Daoy (cell line): ENCODE data around the gene CARMIL1. TPM values are rescaled to one million over a fixed set of nuclear protein-coding genes. Genes with fewer than 3 reads are reported as not detected.

Source experiments
- DNase-seq: peaks from one replicate; pipeline ENCODE4 v3.0.0-alpha.2; 2015; ENCODE audit warnings: low read depth
- total RNA-seq: library from RNA; depleted of rRNA; stranded (reverse); fragments of >200 nt; shearing (Covaris generic); gene quantifications from 2 replicates; pipeline ENCODE4 v1.2.3, GENCODE V29; 2014

The CARMIL1 gene
- total RNA-seq, 1 experiment from 2014 or later, result 13.4 TPM

DNA sequence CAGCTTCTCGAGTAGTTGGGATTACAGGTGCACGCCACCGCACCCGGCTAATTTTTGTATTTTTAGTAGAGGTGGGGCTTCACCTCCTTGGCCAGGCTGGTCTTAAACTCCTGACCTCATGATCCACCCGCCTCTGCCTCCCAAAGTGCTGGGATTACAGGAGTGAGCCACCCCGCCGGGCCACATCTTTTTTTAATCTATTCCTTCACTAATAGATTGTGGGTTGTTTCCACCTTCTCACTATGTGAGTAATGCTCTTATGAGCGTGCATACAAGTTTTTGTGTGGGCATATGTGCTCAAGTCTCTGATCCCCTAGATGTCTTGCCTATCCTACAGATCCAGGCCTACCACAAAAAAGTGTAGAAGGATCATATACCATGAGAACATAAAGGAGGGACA, 30.7 kb downstream of the CARMIL1 start:
- DNase-seq, result no peak

DNA sequence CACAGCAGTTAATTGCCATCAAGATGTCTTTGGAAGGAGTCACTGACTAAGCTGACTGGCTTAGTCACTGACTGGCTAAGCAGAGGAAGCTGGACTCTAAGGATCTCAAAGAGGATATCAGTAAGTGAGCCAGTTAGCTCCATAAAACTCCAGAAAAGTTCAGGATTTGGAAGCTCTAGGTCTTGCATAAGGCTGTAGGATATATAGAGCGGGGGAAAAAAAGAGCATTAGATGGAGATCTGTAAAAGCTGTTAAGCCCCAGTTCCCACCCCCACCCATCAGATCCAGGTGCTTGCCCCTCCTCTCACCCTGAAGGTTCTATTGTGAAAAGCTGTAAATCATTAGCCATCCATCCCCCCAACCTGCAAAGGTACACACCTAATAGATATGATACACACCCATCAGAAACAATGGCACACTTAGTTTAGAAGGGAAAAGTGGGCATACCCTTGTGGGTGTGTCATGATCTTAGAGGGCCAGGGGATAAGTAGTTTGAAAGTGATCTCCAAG, 32.2 kb downstream of the CARMIL1 start:
- peak; percentile 78 for DNase-seq

DNA sequence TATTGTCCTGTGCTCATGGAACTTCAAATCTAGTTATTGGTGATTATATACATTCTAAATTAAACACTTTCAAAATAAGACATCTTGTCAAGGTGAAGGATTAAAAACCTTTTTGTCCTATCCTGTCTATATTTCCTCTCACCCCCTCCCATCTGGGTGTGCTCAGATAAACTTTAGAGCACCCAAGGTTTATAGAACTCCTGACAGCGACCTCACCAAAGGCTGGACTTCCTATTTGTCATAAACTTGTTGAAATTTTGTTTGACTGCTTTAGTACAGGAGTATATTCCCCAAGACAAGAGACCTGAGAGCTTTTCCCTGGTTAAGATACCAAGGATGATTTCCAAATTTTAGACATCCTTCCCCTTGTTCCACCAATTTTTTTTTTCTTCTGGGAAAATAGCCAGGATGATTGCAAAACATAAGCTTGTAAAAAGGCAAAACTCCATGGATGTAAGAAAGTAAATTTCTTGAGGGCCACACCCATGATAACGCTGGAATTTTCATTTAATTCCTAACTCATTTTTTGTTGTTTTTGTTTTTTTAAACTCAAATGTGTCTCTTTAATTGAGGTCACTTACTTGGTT, 33.0 kb downstream of the CARMIL1 start:
- no peak for DNase-seq

DNA sequence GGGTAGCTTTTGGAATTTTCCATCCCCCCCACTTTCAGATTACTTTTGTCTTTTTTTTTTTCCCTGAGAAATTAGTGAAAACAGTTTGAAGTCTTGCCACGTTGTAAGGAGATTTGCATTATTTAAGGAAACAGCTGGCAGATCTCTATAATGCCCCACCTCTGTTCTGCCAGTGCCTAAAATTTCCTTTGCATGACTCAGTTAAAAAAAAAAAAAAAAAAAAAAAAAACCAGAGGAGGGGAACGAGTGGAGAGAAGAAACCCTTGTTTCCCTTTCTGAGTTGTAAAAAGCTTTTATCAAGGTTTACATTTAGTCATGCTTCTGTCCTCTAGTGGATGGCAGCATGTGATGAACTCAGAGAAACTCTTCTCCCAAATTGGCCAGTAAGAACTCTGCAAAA, 33.5 kb downstream of the CARMIL1 start:
- peak; percentile 70 for DNase-seq

DNA sequence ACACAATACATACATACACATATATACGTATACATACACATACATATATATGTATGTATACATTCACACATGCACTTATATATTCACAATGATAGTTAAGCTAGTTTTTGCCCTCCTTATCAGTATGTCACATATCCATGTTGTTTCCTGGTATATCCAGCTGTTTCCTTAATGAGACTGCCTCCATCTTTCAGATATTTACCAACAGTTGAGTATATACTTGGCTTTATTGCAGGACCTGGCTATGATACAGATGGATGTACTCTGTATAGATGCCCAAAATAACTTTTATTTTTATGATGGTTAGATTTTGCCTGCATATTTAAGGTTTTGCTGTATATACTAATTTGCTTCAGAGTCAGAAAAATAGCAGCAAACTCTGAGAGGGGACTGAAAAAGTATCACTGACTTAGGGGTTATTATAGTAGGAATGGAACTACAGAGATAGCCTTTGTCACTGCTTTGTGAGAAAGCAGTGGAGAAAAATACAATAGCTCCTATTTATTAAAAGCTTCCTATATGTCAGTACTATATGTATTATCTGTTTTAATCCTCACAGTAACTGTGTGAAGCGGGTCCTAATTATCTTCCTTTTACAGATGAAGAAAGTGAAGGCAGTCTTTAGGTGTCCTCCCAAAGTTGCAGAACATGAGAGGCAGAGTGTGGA, 35.5 kb downstream of the CARMIL1 start:
- no peak for DNase-seq

DNA sequence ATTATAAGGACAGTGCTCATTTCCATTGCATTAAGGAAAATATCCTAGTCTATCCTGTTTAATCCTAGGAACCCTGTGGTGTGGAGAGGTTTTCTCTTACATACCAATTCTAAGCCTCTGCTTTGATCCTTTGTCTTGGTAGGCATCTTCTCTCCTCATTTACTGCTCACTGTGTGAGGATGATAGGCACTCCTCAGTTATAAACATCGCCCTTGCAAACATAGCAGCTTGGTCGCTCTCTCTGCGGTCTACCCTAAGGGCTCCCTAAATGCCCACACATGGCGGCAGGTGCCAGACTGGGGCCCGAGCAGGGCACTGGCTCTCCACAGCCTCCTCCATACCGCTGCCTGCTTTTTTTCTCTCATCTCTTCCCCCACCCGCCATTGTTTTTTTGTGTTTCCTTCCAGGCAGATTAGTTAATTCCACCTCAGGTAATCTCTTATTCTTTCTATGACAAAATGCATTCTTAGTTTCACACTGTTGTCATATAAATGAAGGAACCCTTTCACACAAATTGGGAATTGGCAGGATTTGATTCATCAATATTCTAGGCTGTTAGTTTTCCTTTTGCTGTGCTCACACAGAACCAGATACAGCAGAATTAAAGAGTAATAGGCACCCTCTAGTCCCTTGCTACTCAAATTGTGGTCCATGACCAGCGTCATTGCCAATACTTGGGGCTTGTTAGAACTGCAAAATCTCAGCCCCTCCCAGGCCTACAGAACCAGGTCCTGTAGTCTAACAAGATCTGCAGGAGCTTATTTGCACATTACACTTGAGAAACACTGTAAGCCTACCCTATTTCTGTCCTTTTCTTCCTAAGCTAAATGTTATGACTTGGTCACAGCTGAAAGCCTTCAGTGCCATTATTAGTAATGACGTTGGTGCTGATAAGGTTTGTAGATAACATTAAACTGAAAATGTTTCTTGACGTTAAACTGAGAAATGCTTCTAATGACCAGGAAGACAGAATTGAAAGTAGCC, 36.3 kb downstream of the CARMIL1 start:
- DNase-seq, result no peak

DNA sequence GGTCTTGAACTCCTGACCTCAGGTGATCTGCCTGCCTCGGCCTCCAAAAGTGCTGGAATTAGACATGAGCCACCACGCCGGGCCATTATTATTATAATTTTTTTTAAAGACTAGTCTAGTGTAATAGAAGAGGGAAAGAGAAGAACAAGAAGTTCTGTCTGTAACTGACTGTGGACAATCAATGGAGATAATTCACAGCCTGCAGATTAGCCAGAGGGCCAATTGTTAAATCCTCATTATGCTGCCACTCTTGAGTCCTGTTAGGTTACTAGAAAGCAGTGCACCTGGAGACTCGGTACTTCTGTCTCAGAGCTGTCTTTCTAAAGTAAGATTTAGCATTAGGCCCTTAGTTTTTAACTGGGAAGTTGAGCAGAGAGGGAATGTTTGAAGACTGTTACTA, 37.5 kb downstream of the CARMIL1 start:
- DNase-seq, result no peak

DNA sequence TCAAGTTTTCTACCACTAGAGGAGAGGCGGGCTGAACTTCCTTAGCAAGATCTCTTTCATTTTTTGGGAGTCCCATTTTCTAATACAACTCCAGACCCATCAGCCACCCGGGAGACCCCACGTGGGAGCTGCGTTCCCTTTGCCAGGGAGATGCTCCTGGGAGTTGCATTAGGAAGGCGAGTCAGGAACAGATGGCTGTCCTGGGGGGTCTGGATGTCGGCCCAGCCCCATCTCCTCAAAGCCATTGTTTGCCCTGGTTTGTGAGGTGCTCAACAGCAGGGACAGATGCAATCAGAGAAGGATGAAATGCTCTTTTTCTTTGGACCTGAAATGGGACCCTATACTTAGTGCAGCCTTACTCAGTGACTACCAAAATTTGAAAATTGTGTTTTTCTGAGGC, 39.4 kb downstream of the CARMIL1 start:
- DNase-seq, result no peak

DNA sequence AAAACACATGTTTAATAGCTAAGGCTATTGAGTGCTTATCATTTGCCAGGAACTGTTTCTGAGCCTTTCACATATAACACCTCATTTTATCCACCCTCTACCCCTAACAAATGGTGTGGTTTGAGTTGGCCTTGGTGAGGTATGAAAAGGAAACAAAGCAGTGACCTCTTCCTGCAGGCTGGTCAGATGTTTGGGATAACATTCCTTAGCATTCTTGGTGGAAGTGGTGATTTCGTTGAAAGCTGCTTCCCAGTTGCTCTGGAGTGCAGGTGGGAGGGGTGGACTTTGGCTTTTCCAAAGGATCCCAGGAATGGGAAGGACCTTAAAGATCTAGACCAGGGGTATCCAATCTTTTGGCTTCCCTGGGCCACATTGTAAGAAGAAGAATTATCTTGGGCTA, 41.3 kb downstream of the CARMIL1 start:
- no peak for DNase-seq

DNA sequence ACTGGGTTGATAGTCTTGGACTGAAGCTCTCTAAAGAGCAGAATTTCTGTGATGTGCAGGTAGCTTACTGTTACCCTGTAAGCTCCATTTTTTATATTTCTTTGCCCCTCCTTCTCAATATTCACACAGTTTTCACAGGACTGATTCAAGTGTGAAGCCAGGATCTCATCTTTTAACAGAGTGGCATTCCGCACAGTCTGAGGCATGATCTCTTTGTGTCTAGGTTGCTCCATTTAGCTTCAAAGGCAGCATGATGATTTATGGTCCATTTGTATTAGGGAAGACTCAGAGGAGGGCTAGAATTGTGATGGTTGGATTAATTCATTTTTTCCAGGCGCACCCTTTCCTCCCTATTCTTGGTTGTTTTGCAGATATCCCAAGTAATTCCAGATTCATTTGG, 43.5 kb downstream of the CARMIL1 start:
- no peak for DNase-seq

DNA sequence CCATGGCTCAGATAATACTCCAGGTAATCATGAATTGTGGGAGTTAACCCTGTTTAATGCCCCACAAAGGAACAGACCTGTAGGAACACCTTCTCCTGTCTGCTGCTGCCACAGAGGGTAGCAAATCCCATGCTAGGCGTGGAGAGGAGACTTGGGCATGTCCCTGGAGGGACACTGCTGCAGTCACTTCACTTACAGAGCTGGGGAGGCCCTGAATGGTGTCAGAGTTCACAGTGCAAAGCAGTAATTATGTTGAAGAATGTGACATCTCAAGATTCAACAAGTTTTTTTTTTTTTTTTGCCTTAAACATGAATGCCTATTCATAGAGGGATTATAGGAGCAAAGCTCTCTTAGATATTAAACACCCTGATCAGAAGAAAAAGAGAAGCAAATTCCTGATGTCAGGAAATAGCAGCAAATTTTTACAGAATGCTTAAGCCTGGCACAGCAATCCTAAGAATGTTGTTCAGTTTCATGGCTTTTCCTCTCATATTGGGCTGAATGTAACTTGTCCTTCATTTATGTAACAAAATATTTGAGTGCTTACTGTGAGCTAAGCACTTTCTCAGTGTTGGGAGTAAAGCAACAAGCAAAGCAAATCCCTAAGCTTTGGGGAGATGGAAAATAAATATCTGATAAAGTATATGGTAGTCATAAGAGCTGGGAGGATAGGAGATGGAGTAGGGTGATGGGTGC, 45.0 kb downstream of the CARMIL1 start:
- no peak for DNase-seq

DNA sequence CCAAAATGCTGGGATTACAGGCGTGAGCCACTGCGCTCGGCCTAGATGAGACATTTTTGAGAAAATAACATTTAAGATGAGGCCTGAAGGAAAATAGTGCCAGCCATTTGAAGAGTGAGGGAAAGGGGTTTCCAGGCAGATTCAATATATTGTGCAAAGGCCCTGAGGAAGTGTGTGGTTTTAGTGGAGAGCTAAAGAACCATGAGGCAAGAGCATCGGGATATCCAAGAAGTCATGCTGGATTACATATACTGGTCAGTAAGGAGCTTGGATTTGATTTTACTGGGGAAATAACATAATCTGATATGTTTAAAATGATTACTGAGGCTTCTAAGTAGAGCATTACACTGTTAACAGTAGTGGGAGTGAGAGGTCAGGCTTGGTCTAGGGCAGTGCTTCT, 47.0 kb downstream of the CARMIL1 start:
- DNase-seq, result no peak

DNA sequence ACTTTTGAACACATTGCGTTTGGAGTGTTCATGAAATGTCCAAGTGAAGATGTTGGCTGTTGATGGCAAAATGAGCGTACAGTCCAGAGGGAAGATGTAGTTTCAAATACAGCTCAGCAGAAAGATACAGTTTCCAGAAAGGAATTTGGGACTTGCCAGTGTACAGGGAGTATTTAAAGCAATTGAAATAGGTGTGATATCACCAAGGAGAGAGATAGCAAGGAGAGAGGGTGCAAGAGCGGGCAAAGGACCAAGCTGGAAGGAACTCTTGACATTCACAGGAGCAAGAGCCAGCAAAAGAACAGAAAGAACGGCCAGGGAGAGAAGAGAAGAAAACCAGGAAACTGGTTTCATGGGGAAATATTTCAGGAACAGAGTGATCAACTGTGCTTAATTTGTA, 47.8 kb downstream of the CARMIL1 start:
- no peak for DNase-seq

DNA sequence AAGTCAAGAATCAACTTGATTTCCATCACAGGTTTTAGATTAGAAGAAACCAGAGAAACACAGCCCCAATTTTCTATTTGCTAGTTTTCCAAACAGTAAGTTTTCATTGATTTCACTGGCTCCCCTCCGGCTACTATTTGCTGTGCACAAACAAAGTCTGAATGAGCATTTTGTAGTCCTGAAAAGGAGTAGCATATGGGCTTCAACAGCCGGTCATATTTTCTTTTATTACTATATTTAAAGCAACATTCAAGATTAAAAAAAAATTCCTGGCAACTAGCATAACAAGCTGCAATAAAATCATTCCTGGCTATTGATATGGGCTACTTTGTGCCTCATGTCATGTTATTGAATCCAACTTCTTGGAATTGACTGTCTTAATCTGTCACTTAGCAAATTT, 48.3 kb downstream of the CARMIL1 start:
- no peak for DNase-seq

DNA sequence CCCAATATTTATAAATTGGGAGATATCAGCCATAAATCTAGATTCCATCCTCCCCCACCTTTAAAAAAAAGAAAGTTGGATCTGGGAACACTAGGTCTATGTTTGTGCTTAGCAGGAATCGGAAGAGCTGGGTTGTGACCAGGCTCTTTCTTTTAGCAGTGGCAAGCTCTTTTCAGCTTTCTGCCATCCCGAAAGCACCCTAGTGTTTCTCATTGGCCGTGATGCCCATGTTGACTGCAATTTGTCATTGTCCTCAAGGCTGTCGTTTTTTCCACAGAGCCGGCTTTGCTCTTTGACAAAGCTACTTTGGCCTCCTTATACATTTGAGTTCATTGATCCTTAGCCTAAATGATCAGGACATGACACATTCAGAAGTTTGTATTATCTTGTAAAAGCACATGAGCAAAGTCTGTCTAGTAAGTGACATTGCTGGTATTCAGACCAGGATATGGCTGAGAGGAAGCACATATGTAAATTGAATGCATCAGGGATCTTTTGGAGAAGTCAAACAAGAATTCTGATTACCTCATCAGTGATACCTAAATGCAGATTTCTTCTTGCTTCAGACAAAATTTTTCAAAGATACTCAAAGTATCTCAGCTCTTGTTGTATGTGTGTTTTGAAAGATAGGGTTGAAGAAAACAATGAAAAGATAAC, 50.1 kb downstream of the CARMIL1 start:
- no peak for DNase-seq

DNA sequence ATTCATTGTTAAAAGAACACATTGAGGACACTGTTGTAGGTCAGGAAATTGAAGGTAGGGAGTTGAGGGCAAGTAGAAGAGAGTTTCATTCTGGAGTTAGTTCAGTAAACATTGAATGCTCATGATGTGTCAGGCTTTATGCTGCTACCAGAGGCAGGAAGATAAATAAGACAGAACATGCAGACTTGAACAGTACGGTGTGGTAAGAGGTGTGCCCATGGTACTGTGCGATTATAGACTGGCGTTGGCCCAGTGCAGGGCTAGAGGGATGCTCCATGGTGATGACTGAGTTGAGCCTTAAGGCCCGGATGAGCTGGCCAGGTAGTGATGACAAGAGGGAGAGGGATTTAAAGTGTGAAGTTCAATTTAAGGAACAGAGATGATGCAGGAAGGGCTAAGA, 50.8 kb downstream of the CARMIL1 start:
- no peak for DNase-seq

DNA sequence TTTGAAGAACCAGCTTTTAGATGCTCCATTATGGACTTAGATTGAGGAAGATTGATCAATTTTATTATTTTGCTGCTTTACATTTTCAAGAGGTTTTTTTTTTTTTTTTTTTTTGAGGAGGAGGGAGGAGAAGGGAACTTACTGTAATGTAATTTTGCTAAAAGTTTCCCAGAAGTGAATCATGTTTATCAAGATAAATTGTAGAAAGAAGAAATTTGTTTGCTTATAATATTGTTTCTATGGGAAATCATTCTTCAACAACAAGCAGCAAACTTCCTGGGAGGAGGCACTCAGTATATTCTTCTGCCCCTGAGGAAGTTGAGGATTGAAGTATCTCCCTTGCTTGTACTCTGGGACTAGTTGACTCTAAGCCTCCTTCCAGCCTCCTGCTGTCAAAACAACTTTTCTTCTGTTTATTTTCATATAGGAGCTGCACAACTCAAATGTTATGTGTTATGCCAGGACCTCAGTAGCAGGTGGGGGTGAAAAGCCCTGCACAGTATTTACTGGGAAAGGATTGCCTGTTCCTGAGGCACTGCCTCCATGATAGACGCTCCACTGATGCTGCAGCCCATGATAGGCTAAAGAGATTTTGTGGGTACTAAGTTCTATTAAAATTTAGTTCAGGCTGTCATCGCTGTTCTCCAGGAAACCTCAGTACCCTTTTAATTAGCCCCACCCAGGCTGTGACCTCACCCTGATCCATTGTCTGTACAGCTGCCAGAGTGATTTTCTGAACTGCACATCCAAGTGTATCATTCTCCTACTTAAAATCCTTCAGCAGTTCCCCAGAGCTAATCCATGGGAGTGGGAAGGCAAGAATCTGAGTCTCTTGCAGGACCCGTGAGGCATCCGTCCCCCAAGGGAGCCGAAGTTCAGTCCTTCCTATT, 51.9 kb downstream of the CARMIL1 start:
- peak; percentile 33 for DNase-seq

DNA sequence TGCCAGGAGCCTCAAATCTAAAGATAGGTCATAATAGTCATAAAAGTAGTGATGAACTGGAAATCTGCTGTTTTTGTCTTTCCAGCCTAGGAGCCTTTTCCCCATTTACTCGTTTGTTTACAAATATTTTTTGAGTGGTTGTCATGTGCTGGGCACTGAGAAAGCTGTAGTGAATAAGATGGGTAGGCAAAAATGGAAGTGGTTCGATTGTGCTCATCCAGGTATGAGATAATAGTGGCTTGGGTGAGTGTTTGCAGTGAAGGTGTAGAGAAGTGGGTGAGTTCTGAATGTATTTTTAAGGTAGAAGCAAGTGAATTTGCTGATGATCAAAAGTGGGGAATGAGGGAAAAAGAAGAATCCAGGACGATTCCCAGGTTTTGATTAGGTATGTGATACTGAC, 53.0 kb downstream of the CARMIL1 start:
- no peak for DNase-seq

DNA sequence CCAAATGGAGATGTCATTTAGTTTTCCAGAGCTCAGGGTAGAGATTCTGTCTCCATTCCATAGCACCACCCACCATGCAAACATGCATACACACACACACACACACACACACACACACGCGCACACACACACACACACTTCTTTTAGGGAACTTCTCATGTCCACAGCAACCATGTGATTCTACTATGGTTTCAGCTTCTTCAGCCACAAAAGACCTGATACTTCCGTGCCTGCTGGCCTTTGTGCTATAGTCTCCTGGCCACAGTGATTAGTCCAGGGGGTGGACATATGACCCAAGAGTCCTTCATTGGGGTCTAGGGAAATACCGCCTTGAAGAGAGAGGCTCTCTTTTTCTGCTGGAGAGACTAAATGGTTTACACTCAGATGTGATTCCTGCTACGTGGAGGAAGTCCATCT, 53.5 kb downstream of the CARMIL1 start:
- no peak for DNase-seq

DNA sequence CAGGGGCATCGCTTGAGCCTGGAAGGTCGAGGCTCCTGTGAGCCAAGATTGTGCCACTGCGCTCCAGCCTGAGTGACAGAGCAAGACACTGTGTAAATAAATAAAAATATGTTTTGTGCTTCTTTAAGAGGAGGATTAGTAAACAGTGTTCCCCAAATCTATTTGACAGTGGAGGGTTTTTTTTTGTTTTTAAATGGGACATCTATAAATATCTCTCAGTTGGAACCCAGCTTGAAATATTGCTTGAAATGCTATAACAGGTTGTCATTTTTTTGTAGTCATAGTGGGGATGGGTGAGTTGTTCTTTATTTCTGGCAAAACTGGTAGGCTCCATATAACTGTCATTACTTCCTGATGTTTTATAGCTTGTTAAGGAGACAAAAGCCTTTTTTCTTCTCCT, 54.3 kb downstream of the CARMIL1 start:
- no peak for DNase-seq
